NCI-H146 (cell line): ENCODE measurements around the gene CPT1A.

Experiments
- DNase-seq: peaks from one replicate; lab custom pipeline; 2025; lab: John Stamatoyannopoulos, UW

Gene CPT1A

DNA sequence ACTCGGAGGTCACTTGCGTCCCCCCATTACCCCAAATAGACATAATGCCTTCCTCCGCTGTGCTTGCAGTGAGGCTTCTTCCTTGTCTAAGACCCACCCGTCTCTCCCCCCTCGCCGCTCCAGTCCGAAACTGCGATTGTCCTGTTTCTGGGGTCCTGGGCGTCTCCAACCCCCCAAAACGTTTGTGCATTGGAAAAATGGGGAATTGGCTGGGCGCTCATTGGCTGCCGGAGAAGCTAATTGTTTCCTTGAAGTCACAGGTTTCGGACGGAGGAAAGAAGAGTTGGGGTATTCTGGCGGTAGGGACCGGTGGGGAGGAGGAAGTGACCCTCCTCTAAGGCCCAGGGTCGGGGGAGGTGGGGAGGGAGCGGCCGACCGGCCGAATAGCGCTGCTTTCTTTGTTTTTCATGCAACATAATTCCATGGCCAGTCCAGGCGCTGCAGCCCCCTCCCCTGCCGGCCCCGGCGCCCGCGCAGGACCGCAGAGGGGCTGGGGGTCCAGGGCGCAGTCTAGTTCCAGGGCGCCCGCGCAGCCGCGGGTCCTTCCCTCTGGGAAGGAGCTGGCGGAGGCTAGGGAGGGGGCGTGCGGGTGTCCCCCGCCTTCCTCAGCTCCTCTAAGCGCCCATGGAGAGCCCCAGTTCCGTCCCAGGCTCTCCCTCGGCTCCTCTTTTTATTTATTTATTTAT lies 12.7 kb upstream of the CPT1A start:
- DNase-seq: no peak

GRCh38 chr11:68852628-68853027 lies 10.9 kb upstream of the CPT1A start:
- DNase-seq: no peak

- no peak for DNase-seq
Measured at GRCh38 chr11:68848429-68848828, 6.7 kb upstream of the CPT1A start.

- no peak for DNase-seq
Measured at GRCh38 chr11:68847395-68847794, 5.7 kb upstream of the CPT1A start.

DNA sequence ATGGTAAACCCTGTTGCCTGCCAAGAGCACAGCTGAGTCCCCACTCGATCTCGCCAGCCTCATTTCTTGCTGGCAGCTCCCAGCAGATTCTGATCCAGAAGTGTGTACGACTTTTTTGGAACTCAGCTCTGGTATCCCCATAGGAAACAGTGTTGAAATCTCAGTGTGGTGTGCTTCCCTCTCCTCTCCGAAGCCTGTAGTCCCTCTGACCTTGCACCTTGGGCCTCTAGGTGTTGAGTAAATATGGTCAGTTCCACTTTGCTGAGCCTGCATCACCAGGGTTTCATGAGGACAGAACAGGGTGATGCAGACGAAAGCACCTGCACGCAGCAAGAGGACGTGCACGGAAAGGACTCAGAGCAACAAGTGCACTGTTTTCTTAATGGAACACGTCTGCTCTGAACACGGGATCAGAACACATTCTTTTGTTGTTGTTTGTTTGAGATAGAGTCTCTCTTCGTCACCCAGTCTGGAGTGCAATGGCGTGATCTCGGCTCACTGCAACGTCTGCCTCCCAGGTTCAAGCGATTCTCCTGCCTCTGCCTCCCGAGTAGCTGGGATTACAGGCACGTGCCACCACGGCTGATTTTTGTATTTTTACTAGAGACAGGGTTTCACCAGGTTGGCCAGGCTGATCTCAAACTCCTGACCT lies 3.8 kb upstream of the CPT1A start:
- DNase-seq: peak; percentile 16

- DNase-seq: no peak
Measured at GRCh38 chr11:68844801-68845200, 3.1 kb upstream of the CPT1A start.

- no peak for DNase-seq
Measured at GRCh38 chr11:68844376-68844775, 2.7 kb upstream of the CPT1A start.

GRCh38 chr11:68843703-68844312 lies 2.1 kb upstream of the CPT1A start:
- DNase-seq: peak; percentile 89

GRCh38 chr11:68843052-68843561 lies 1.4 kb upstream of the CPT1A start:
- DNase-seq: peak; percentile 43

- DNase-seq: no peak
Measured at GRCh38 chr11:68842427-68843051, 823 bp upstream of the CPT1A start.

DNA sequence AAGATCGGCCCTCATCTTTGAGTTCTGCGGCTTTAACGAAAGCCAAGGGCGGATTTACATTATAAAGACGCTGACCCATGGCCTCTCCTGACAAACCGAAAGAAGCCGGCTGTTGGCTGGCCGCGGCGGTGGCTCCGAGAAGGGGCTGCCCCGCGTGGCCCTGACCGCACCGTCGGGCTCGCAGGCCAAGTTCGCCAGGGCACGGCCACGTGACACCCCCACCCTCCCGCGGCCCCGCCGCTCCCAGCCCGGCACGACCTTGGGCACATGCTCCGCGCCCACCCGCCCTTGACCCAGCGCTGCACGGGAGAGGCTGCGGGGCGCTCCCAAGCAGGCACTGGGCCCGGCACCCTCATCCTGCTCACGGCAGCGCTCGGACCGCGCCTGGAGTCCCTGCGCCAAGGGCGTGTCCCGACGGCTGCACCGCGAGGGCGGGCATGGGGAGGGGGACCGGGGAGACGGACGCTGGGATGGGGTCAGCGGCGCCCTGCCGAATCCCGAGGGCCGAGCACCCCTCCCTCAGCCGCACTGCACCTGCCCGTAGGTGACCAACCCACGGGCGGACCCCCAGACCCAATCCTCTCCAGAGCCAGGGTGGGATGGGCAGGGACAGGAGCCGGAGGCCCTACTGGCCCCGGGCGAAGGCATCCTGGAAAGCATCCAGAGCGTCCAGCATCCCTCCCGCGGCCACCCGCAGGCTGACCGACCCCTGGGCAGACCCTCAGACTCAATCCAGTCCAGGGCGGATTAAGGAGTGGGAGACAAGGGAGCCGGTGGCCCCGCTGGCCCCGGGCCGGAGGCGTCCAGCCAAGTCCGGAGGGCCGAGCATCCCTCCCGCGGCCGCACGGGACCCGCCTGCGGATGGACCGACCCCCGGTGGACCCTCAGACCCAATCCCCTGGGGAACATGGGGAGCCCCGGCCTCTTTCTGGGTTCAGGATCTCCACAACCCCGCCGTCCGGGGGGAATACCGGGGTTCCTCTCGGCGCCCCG lies 759 bp downstream of the CPT1A start:
- DNase-seq: peak; percentile 31

- DNase-seq: no peak
Measured at GRCh38 chr11:68839911-68840641, 1.6 kb downstream of the CPT1A start.

GRCh38 chr11:68839054-68839865 lies 2.5 kb downstream of the CPT1A start:
- peak; percentile 91 for DNase-seq

DNA sequence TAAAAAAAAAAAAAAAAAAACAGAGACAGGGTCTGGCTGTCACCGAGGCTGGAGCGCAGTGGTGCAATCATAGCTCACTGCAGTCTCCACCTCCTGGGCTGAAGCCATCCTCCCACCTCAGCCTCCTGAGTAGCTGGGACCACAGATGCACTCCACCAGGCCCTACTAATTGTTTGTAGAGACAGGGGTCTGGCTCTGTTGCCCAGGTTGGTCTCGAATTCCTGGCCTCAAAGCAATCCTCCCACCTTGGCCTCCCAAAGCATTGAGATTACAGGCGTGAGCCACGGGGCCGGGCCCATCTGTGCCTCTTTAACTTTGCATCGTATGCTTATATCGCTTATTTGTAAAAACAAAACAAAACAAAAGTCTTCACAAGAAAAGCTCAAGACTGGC lies 3.1 kb downstream of the CPT1A start:
- no peak for DNase-seq

DNA sequence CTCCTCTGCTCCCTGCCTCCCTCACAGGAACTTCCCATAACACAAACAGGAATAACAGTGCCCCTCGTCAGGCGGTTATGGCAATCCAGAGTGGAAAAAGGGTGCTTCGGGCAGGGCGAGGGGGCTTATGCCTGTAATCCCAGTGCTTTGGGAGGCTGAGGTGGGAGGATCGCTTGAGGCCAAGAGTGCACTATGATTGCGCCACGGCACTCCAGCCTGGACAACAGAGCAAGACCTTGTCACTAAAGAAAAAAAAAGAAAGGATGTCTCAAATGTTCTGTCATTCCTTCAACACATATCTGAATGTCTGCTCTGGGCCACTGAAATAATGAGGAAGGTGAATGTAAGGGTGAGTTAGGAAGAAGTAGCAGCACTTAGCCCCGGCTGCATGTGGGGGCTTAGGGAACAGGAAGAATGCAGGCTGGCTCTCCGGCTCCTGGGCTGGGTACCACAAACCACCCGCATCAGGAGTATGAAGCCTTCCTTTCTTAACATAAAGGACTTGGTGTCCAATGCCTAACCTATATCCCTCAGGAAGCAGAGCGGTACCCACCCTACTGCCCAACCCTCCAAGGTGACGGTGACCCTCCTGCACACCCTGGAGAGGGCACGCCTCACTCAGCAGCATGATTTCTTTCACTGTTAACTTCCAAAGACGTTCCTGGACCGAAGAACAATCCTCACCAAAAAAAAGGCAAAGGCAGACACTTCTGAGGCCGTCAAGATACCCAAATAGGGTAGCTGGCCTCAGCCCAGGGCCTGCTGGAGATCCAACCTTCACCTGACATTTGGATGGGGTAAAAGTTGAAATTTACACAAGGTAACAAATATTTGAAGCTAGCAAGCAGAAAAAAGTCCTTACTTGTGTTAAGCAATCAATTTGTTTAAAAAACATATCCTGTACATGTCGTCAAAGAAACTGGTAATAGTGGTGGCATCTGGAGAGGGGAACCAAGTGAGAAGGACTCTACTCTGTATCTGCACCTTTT lies 3.8 kb downstream of the CPT1A start:
- DNase-seq: no peak

- no peak for DNase-seq
Measured at GRCh38 chr11:68835749-68836148, 6.0 kb downstream of the CPT1A start.

- no peak for DNase-seq
Measured at GRCh38 chr11:68835328-68835727, 6.4 kb downstream of the CPT1A start.

DNA sequence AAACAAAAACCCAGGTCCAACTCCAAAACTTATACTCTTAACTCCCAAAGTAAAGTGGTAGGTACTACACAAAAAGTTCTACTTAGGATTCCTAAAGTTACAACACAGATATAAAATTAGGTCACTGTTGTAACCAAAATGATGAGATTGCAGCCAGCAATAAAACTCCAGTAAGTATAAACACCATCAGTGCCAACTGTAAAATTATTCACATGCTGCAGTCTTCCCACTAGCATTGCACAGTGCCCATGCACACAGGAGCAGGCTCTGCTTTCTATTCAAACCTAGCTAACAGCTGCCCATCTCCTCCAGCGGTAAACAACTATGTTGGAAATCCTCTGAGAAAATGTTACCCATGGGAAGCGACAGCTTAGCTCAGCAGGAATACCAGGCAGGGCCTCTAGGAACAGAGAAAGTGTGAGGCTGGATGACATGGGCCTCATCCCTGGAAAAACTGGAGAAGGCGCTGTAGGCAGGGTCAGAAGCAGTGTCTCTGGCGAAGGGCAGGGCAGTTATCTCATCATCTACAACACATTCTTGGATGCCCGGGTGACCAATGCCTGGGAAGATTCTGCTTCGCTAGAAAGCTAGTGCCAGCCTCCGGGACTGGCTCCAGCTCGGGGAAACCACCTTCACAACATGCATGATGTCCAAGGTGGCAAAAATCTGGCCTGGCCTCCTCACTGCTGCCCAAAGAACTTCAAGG lies 9.1 kb downstream of the CPT1A start:
- no peak for DNase-seq
